HepG2 (cell line): ENCODE results near the gene TUBG2.

Experiments used
- ADNP ChIP-seq: sonication (generic); formaldehyde crosslinking; IDR thresholded peaks from 2 replicates; pipeline ENCODE4 v1.4.0; 2020; ENCODE audit warnings: missing genetic modification reagents
- CTCF ChIP-seq: sonication (generic); formaldehyde crosslinking; IDR thresholded peaks from 2 replicates; pipeline ENCODE4 v1.5.0; 2020; ENCODE audit warnings: mild to moderate bottlenecking, missing genetic modification reagents, moderate library complexity
- FOXP1 ChIP-seq, 2 experiments: fragments of 450-650 bp in 1 of 2; IDR thresholded peaks; 2 replicates each; pipeline ENCODE4 v1.6.1; 2017 to 2018; ENCODE audit warnings: antibody characterized with exemption in 1 of 2
- MXD1 ChIP-seq: sonication (generic); formaldehyde crosslinking; IDR thresholded peaks from 2 replicates; pipeline ENCODE4 v1.4.0; 2020; ENCODE audit warnings: mild to moderate bottlenecking, missing genetic modification reagents
- NFIC ChIP-seq: IDR thresholded peaks from 2 replicates; pipeline ENCODE4 v1.6.1; 2012; ENCODE audit warnings: mild to moderate bottlenecking, low read length, inconsistent platforms
- REXO4 ChIP-seq: sonication (generic); formaldehyde crosslinking; IDR thresholded peaks from 2 replicates; pipeline ENCODE4 v1.8.0; 2022; ENCODE audit warnings: missing genetic modification reagents, mild to moderate bottlenecking, borderline replicate concordance
- ZBTB14 ChIP-seq: sonication (generic); formaldehyde crosslinking; IDR thresholded peaks from 2 replicates; pipeline ENCODE4 v1.4.0; 2020; ENCODE audit warnings: missing genetic modification reagents
- ZBTB49 ChIP-seq: sonication (generic); formaldehyde crosslinking; IDR thresholded peaks from 2 replicates; pipeline ENCODE4 v1.4.0; 2020; ENCODE audit warnings: missing genetic modification reagents, borderline replicate concordance
- ZNF292 ChIP-seq: sonication (generic); formaldehyde crosslinking; IDR thresholded peaks from 2 replicates; pipeline ENCODE4 v1.8.1; 2022; ENCODE audit warnings: mild to moderate bottlenecking, low read depth, missing genetic modification reagents, borderline replicate concordance
- ZNF343 ChIP-seq: sonication (generic); formaldehyde crosslinking; IDR thresholded peaks from 2 replicates; pipeline ENCODE4 v1.4.0; 2020; ENCODE audit warnings: mild to moderate bottlenecking, missing genetic modification reagents
- ZNF678 ChIP-seq: sonication (generic); formaldehyde crosslinking; IDR thresholded peaks from 2 replicates; pipeline ENCODE4 v1.4.0; 2020; ENCODE audit warnings: mild to moderate bottlenecking, missing genetic modification reagents
- ZNF773 ChIP-seq: sonication (generic); formaldehyde crosslinking; IDR thresholded peaks from 2 replicates; pipeline ENCODE4 v1.4.0; 2020; ENCODE audit warnings: missing genetic modification reagents, borderline replicate concordance

GRCh38 chr17:42653179-42654124, 5.6 kb upstream of the TUBG2 start:
- no peak for TF ChIP-seq FOXP1 (IDR thresholded peaks at IDR 0.05)
- TF ChIP-seq FOXP1 (CRISPR knock-in tag; IDR thresholded peaks at IDR 0.05) = no peak
- no peak for TF ChIP-seq ZNF678 (CRISPR knock-in tag)
- TF ChIP-seq ZBTB49 = no peak
- TF ChIP-seq REXO4 (CRISPR knock-in tag) = no peak
- no peak for TF ChIP-seq NFIC
- no peak for TF ChIP-seq CTCF (CRISPR knock-in tag)
- TF ChIP-seq ZNF292 (CRISPR knock-in tag) = no peak
- TF ChIP-seq ZBTB14 (CRISPR knock-in tag) = no peak
- no peak for TF ChIP-seq ADNP (CRISPR knock-in tag)
- TF ChIP-seq MXD1 = no peak
- no peak for TF ChIP-seq ZNF343 (CRISPR knock-in tag)
- TF ChIP-seq ZNF773 (CRISPR knock-in tag) = no peak
